GM12892 (cell line): ENCODE results near the gene RPS28.
"Not testable (repeated sequence)": the region's sequence is repeated elsewhere in the genome, so short reads cannot be mapped to it uniquely, and the experiment has no call there.

ENCODE experiments used
- DNase-seq: peaks from one replicate; pipeline ENCODE4 v3.0.0; 2011; ENCODE audit not compliant: insufficient read length
- FAIRE-seq: peaks from 2 replicates; lab custom pipeline; 2011; peaks lifted over from hg19 to GRCh38; lab: Jason Lieb, UNC
- POLR2A ChIP-seq: IDR thresholded peaks from 2 replicates; pipeline ENCODE4 v1.6.1; 2011; ENCODE audit warnings: low read depth, low read length, control low read depth
- POLR2AphosphoS5 ChIP-seq: IDR thresholded peaks from 2 replicates; pipeline ENCODE4 v1.6.1; 2011; ENCODE audit warnings: low read depth, low read length, control low read depth
- TAF1 ChIP-seq: IDR thresholded peaks from 2 replicates; pipeline ENCODE4 v1.6.1; 2011; ENCODE audit warnings: low read depth, mild to moderate bottlenecking, control low read depth, low read length, borderline replicate concordance

Gene RPS28

GRCh38 chr19:8336660-8337059 lies 15.4 kb downstream of the RPS28 start:
- DNase-seq = no peak
- TF ChIP-seq POLR2AphosphoS5 = no peak
- TF ChIP-seq POLR2A = no peak
- TF ChIP-seq TAF1 = no peak
- FAIRE-seq = no peak

- FAIRE-seq = no peak
- TF ChIP-seq POLR2AphosphoS5 (no peak), POLR2A (no peak), TAF1 (no peak)
Measured at GRCh38 chr19:8337728-8338127, 16.4 kb downstream of the RPS28 start.

GRCh38 chr19:8338835-8339234 lies 17.5 kb downstream of the RPS28 start:
- DNase-seq (no peak), FAIRE-seq (no peak)
- TF ChIP-seq POLR2AphosphoS5 = no peak
- TF ChIP-seq TAF1 = no peak
- TF ChIP-seq POLR2A = no peak

More at GRCh38 chr19:8337728-8338127, 16.4 kb downstream of the RPS28 start:
- DNase-seq = no peak

GRCh38 chr19:8340341-8341096 lies 19.2 kb downstream of the RPS28 start:
- DNase-seq (no peak), FAIRE-seq (no peak)
- no peak for TF ChIP-seq TAF1
- TF ChIP-seq POLR2AphosphoS5 = no peak
- TF ChIP-seq POLR2A = no peak

- DNase-seq, FAIRE-seq: not testable (repeated sequence)
Measured at GRCh38 chr19:8341504-8341903, 20.2 kb downstream of the RPS28 start.

GRCh38 chr19:8342316-8342683 lies 21.0 kb downstream of the RPS28 start:
- FAIRE-seq (no peak), DNase-seq (no peak)
- TF ChIP-seq POLR2AphosphoS5 (no peak), TAF1 (no peak), POLR2A (no peak)

GRCh38 chr19:8342684-8343482 lies 21.6 kb downstream of the RPS28 start, which contains the start of gene KANK3:
KANK3 (minus strand) TSS chr19:8343262; CDS start chr19:8337828, 5,434 bp downstream.
- FAIRE-seq (peak; percentile 78), DNase-seq (peak; percentile 99)

GRCh38 chr19:8343483-8343844 lies 22.2 kb downstream of the RPS28 start:
- FAIRE-seq (no peak), DNase-seq (no peak)
- TF ChIP-seq POLR2A = no peak
- TF ChIP-seq TAF1 = no peak
- no peak for TF ChIP-seq POLR2AphosphoS5

More at GRCh38 chr19:8342684-8343482, 21.6 kb downstream of the RPS28 start, which contains the start of gene KANK3:
- TF ChIP-seq POLR2A = no peak
- no peak for TF ChIP-seq TAF1
- TF ChIP-seq POLR2AphosphoS5 = no peak

- not testable (repeated sequence) for DNase-seq, FAIRE-seq
Measured at GRCh38 chr19:8349629-8350372, 28.5 kb downstream of the RPS28 start.

GRCh38 chr19:8352134-8352827 lies 31.0 kb downstream of the RPS28 start:
- no peak for TF ChIP-seq POLR2AphosphoS5
- DNase-seq (no peak), FAIRE-seq (no peak)

- not testable (repeated sequence) for DNase-seq, FAIRE-seq
Measured at GRCh38 chr19:8352845-8353244, 31.5 kb downstream of the RPS28 start.
